ENCODE measurements around the gene NAA16. TPM values are rescaled to one million over a fixed set of nuclear protein-coding genes. Genes with fewer than 3 reads are reported as not detected.
A peak's percentile ranks its signal among the peaks of the same experiment; 100 is the strongest.

NAA16 gene
- total RNA-seq, 1 donor from 2014 or later = 22.8 TPM

- no peaks in the 10 kb centered on the region for H3K36me3 Mint-ChIP-seq (ENCODE audit: unreplicated experiment)
- TF ChIP-seq CTCF (IDR thresholded peaks at IDR 0.05) = no peak
- H3K9me3 Mint-ChIP-seq (ENCODE audit: unreplicated experiment) = no peaks in the 10 kb centered on the region
These were observed 17.8 kb upstream of the NAA16 start for GRCh38 chr13:41293272-41293671.

GRCh38 chr13:41294914-41295313, 16.2 kb upstream of the NAA16 start:
- Mint-ChIP-seq H3K27me3 (ENCODE audit: unreplicated experiment) (peaks cover 39% of the 10 kb centered on the region), H3K4me3 (ENCODE audit: unreplicated experiment) (no peak overlapping the region), H3K27ac (ENCODE audit: unreplicated experiment) (no peak overlapping the region), H3K36me3 (ENCODE audit: unreplicated experiment) (peaks cover 2% of the 10 kb centered on the region), H3K4me1 (ENCODE audit: unreplicated experiment) (peaks cover 2% of the 10 kb centered on the region), H3K9me3 (ENCODE audit: unreplicated experiment) (no peaks in the 10 kb centered on the region)
- TF ChIP-seq CTCF (IDR thresholded peaks at IDR 0.05) = no peak
- DNase-seq (ENCODE audit: extremely low spot score, unreplicated experiment) = no peak

More at GRCh38 chr13:41293272-41293671, 17.8 kb upstream of the NAA16 start:
- DNase-seq (ENCODE audit: extremely low spot score, unreplicated experiment) = no peak
- H3K27ac Mint-ChIP-seq (ENCODE audit: unreplicated experiment) = no peak overlapping the region
- H3K4me3 Mint-ChIP-seq (ENCODE audit: unreplicated experiment) = no peak overlapping the region
- peaks cover 29% of the 10 kb centered on the region for H3K27me3 Mint-ChIP-seq (ENCODE audit: unreplicated experiment)
- H3K4me1 Mint-ChIP-seq (ENCODE audit: unreplicated experiment) = no peaks in the 10 kb centered on the region

DNA sequence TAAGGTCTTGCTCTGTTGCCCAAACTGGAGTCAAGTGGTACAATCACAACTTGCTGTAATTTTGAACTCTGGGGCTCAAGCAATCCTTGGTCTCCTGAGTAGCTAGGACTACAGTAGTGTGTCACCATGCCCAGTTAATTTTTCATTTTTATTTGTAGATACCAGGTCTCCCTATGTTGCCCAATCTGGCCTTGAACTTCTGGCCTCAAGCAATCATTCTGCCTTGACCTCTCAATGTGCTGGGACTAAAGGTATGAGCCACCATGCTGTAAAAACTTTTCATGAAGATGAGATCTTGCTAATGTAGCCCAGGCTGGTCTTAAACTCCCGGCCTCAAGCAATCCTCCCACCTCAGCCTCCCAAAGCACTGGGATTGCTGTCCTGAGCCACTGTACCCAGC, 15.1 kb upstream of the NAA16 start:
- Mint-ChIP-seq H3K9me3 (ENCODE audit: unreplicated experiment) (no peaks in the 10 kb centered on the region), H3K4me3 (ENCODE audit: unreplicated experiment) (no peak overlapping the region), H3K36me3 (ENCODE audit: unreplicated experiment) (peaks cover 2% of the 10 kb centered on the region), H3K4me1 (ENCODE audit: unreplicated experiment) (peaks cover 2% of the 10 kb centered on the region), H3K27me3 (ENCODE audit: unreplicated experiment) (peaks cover 39% of the 10 kb centered on the region), H3K27ac (ENCODE audit: unreplicated experiment) (no peak overlapping the region)
- peak; percentile 19 for DNase-seq (ENCODE audit: extremely low spot score, unreplicated experiment)
- no peak for TF ChIP-seq CTCF (IDR thresholded peaks at IDR 0.05)

- H3K9me3 Mint-ChIP-seq (ENCODE audit: unreplicated experiment) = no peaks in the 10 kb centered on the region
- H3K27me3 Mint-ChIP-seq (ENCODE audit: unreplicated experiment) = peaks cover 37% of the 10 kb centered on the region
- peaks cover 2% of the 10 kb centered on the region for H3K36me3 Mint-ChIP-seq (ENCODE audit: unreplicated experiment)
- H3K27ac Mint-ChIP-seq (ENCODE audit: unreplicated experiment) = no peak overlapping the region
- peak; percentile 27 for DNase-seq (ENCODE audit: extremely low spot score, unreplicated experiment)
- H3K4me3 Mint-ChIP-seq (ENCODE audit: unreplicated experiment) = no peak overlapping the region
- no peak for TF ChIP-seq CTCF (IDR thresholded peaks at IDR 0.05)
- peaks cover 2% of the 10 kb centered on the region for H3K4me1 Mint-ChIP-seq (ENCODE audit: unreplicated experiment)
These were observed 14.0 kb upstream of the NAA16 start for GRCh38 chr13:41296879-41297646.

GRCh38 chr13:41299316-41300094, 11.6 kb upstream of the NAA16 start:
- peaks cover 4% of the 10 kb centered on the region for H3K36me3 Mint-ChIP-seq (ENCODE audit: unreplicated experiment)
- no peak overlapping the region for H3K27ac Mint-ChIP-seq (ENCODE audit: unreplicated experiment)
- H3K4me1 Mint-ChIP-seq (ENCODE audit: unreplicated experiment) = peaks cover 2% of the 10 kb centered on the region
- peaks cover 47% of the 10 kb centered on the region for H3K27me3 Mint-ChIP-seq (ENCODE audit: unreplicated experiment)
- TF ChIP-seq CTCF (IDR thresholded peaks at IDR 0.05) = no peak
- H3K4me3 Mint-ChIP-seq (ENCODE audit: unreplicated experiment) = no peak overlapping the region
- no peak for DNase-seq (ENCODE audit: extremely low spot score, unreplicated experiment)
- no peaks in the 10 kb centered on the region for H3K9me3 Mint-ChIP-seq (ENCODE audit: unreplicated experiment)
